GM15510 (cell line): ENCODE data around the gene PTGIR.

Experiments
- POLR2A ChIP-seq: IDR thresholded peaks from 3 replicates; pipeline ENCODE4 v1.6.1; 2011; ENCODE audit warnings: borderline replicate concordance; ENCODE audit not compliant: insufficient read length; ENCODE audit errors: extremely low read depth

Gene PTGIR

DNA sequence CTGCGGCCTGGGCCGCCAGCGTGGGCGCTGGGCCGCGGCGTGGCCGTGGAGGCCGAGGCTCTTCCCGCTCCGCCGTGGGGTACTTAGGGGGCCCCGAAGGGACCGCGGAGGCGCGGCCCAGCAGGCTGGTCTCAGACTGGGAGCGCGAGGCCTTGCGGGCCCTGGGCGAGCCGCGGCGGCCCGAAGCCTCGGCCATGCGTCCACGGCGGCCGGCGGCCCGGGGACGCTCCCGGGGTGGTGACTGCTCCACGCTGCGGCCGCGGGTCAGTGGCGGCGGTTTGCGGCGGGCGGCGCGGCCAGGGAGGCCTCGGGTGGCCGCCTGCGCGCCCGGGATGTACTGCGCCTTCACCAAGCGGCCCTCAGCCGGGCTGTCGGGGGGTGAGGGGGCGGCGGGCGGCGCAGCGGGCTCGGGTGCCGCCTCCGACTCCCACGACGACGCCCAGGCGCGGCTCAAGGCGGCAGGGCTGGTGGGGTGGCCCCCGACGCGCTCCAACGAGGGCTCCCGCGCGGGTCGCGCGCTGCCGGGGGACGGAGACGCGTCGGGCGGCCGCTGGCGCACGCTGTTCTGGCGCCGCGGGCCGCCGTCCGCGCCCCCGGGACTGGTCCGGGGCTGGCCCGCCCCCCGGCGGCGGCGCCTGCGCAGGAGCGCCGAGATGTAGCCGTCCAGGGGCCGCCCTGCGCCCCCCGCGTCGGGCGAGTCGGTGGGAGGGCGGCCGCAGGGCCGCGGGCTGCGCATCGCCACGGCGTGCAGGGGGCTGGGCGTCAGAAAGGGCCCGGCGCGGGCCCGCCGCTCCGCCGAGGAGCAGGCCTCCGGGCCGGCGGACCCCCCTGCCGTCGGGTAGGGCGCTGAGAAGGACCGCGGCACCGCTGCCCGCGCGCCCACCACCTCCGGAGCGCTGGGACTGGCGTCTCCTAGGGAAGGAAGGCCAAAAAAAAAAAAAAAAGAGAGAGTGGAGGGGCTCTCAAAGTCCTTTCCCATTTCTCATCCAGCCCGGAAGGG lies 24.4 kb upstream of the PTGIR start:
- no peak for TF ChIP-seq POLR2A

- no peak for TF ChIP-seq POLR2A
Observed at GRCh38 chr19:46648060-46648960, 23.4 kb upstream of the PTGIR start.

GRCh38 chr19:46646402-46646801 lies 21.5 kb upstream of the PTGIR start:
- TF ChIP-seq POLR2A = no peak

DNA sequence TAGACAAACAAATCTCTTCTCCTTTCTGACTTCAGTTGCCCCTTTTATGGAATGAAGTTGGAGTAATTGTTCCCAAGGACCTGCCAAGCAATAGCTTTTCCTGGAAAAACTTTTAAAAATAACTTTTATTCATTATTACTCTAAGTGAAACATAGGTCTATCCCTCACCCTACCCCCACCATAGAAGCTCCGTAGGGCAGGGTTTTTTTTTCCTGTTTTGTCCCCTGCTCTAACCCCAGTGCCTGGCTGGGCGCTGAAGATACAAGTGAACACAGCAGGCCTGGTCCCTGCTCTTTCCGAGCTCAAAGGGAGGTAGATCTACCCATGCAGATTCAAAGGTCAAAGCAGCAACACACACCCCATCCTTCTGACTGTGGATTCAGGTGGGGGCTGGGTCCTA lies 19.8 kb upstream of the PTGIR start:
- TF ChIP-seq POLR2A = no peak

DNA sequence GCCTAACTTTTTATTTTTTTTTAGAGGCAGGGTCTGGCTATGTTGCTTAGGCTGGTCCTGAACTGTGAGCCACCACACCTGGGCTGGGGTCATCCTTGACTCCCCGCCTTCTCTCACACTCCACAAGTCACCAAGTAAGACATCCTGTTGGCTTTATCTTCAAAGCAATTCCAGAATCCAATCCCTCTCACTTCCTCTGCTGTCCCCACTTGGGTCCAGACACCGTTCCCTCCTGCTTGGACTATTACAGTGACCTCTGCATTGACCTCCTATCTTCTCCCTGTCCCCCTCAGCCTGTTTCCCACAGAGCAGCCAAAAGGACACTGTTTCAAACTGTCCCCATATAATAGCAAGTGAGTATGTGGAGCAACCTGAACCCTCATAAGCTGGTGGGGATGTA lies 15.8 kb upstream of the PTGIR start:
- no peak for TF ChIP-seq POLR2A

GRCh38 chr19:46639358-46640182 lies 14.7 kb upstream of the PTGIR start:
- no peak for TF ChIP-seq POLR2A

- TF ChIP-seq POLR2A = no peak
Observed at GRCh38 chr19:46637224-46637623, 12.3 kb upstream of the PTGIR start.

DNA sequence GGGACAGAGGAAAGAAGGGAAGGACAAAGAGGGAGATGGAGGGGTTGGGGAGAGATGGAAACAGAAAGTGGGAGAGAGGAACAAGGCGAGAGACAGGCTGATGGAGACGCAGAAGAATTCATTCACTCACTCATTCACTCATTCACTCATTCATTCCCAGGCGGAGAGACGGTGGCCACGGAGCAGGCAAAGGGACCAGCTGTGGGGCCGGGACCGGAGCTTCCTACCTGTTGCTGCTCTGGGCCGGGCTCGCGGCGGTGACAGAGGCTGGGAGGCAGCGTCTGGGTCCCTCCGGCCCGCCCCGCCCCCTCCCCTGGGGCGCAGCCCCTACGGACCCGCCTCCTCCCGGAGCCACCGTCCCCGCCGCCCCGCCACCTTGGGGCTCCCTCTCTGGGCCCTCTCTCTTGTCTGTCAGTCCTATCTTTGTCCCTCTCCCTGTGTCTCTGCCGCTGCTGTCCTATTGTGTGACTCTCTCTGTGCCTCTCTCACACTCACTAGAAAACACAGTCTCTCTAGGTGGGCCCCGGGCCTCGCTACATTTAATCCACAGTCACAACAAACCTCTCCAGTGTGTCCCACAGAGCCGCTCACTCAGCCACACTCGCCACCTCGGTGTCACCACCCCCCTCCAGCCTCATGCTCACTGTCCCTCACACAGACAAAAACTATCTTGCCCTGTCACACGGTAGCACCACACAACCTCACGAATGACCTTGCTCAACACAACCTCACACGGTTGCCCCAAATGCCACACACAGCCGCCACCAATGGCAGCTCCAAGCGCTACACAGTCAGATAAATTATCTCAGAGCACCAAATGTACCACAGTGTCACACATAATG lies 11.3 kb upstream of the PTGIR start, which contains the start of gene GNG8:
Gene GNG8 (minus strand): TSS at position 283 of the 842 bp plus-strand sequence. CDS start 1,520 bp downstream, outside the sequence.
- TF ChIP-seq POLR2A = no peak

- TF ChIP-seq POLR2A = no peak
Observed at GRCh38 chr19:46634656-46635218, 9.8 kb upstream of the PTGIR start.

DNA sequence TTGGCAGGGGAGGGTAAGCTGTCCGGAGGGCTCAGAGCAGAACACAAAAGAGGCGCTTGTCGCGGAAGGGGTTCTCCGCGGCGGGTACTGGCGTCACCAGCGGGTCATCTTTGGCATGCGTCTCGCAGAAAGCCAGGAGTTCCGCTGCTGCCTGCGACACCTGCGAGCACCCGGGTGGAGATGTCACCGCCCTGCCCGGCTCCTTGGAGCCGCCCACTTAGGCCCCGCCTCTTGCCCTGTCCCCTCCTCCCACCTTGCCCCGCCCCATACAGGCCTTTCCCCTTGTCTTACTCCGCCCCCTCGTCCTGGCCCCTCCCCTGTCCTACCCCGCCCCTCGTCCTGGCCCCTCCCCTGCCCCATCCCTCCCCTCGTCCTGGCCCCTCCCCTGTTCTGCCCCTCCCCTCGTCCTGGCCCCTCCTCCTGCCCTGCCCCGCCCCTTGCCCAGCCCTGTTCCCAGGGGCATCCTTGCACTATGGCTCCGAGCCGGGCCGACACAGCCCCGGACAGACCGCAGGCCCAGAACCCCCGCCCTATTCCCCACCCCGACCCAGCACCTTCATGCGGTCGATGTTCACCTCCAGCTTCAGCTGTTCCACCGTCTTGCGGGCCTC lies 9.3 kb upstream of the PTGIR start:
- no peak for TF ChIP-seq POLR2A

DNA sequence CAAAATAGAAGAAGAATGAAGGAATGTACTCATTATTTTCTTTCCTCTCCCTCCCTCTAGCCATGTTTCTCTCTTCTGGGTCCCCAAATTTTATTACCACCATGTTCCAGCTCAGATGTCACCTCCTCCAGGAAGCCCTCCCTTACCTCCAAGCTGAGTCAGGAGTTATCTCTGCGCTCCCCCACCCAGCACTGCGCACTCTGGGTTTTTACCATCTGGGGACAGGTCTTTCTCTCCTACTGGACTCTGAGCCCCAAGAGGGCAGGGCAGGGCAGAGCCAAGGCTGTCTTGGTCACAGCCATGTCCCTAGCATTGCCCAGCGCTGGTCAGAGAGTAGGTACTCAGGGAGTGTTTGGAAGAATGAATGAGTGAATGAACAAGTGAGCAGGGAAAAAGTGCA lies 8.2 kb upstream of the PTGIR start:
- TF ChIP-seq POLR2A = no peak

DNA sequence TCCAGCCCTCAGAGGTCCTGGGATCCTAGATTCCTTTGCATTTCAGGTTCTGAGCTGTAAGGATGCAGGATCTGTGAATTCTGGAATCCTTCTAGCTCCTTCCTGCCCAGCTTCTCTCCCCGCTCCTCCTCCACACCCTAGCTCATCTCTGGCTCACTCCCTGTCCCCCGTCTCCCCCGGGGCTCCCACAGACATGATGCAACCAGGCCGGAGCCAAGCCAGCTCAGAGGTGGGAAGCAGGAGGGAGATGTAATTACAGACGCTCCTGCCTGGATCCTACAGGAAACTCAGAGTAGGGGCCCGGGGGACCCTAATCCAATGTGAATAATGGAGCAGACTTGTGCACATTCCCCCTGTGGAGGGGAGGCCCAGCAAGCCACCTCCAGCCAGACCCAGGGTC lies 6.6 kb upstream of the PTGIR start:
- no peak for TF ChIP-seq POLR2A
